Measurements from ENCODE around the gene TIMM10B. TPM values are rescaled to one million over a fixed set of nuclear protein-coding genes. Genes with fewer than 3 reads are reported as not detected.

TIMM10B gene
- total and polyA plus RNA-seq, 9 of the 15 experiments (the other 6 are each of a cell fraction or from before 2014, with no cell fraction given) = 43.2 to 163 (median 57.0) TPM

- TF ChIP-seq RREB1 (CRISPR knock-in tag; IDR thresholded peaks at IDR 0.05) = no peak
- TF ChIP-seq OTX1 (CRISPR knock-in tag; IDR thresholded peaks at IDR 0.05) = no peak
- no peak for TF ChIP-seq ZBTB7A (IDR thresholded peaks at IDR 0.05; ENCODE audit: borderline replicate concordance, control insufficient read depth, low read depth, low read length)
- no peak for TF ChIP-seq MLX (CRISPR knock-in tag; conservative IDR thresholded peaks at IDR 0.05)
- no peak for TF ChIP-seq NCOA2 (IDR thresholded peaks at IDR 0.05; ENCODE audit: partially characterized antibody in 2 of 2)
- no peak for TF ChIP-seq HDAC8 (tag; IDR thresholded peaks at IDR 0.05)
- no peak for TF ChIP-seq U2AF1 (optimal IDR thresholded peaks at IDR 0.05; ENCODE audit: low read depth, low read length)
- no peak for TF ChIP-seq NONO (IDR thresholded peaks at IDR 0.05; ENCODE audit: low read depth in 2 of 2, low read length in 1 of 2)
- TF ChIP-seq ZNF584 (CRISPR knock-in tag; IDR thresholded peaks at IDR 0.05; ENCODE audit: low read depth) = no peak
These were observed 16.0 kb downstream of the TIMM10B start, which contains the start of gene DNHD1 (continued) for GRCh38 chr11:6497069-6497839.
